ENCODE results near the gene TTC8. TPM values are rescaled to one million over a fixed set of nuclear protein-coding genes. Genes with fewer than 3 reads are reported as not detected.

TTC8 gene
- total RNA-seq, 2 donors from 2014 or later, result 1.2 to 2.9 TPM

DNA sequence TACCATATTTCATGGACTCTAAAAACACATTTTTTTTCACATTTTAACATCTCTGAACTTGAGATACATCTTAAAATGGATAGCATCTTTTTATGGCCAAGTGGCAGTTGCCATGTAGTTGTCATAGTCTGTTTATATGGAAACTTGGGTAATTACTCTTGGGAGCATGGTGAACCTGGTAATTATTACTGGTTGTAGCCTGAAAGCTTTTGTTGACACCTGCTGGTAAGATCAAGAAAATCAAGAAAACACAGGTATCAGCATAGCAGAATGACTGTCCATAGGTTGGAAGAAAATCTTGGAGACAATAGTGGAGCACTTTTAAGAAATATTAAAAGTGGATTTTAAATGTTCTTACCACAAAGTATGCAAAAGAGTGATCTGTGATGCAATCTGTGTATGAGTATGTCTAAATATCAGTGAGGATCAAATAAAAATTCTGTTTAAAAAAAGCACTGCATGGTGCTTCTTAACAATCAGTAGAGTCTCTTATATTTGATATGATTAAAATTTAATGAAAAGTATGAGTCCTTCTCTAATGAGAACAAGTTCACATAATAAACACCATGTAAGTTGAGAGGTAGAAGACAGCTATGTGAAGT, 44.2 kb downstream of the TTC8 start:
- Mint-ChIP-seq H3K4me3 (no peak overlapping the region), H3K27me3 (no peaks in the 10 kb centered on the region), H3K4me1 (no peaks in the 10 kb centered on the region), H3K27ac (no peak overlapping the region), H3K9me3 (no peaks in the 10 kb centered on the region), H3K36me3 (ENCODE audit: low read depth) (no peaks in the 10 kb centered on the region)
- no peak for ATAC-seq (replicated peaks)

DNA sequence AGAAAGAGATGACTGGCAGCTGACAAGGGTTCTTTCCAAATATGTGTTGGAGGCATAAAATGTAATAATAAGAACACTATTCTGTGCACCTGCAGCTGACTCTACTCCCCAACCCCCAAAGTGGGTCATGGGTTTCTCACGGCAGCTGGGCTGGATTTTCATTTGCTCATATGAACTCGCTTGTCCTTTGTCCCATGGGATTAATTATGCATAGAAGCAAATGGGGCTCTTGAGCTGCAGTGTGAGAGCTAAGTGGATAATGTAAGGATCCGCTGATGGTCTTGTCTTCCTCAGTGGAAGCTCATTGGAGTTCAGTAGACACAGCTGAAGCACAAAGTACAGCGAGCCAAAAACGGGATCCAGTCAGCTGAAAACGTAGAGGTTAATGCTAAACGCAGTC, 46.3 kb downstream of the TTC8 start:
- no peak for ATAC-seq (replicated peaks)
- Mint-ChIP-seq H3K27me3 (no peaks in the 10 kb centered on the region), H3K4me3 (no peak overlapping the region), H3K27ac (no peak overlapping the region), H3K4me1 (no peaks in the 10 kb centered on the region), H3K36me3 (ENCODE audit: low read depth) (no peaks in the 10 kb centered on the region), H3K9me3 (no peaks in the 10 kb centered on the region)

DNA sequence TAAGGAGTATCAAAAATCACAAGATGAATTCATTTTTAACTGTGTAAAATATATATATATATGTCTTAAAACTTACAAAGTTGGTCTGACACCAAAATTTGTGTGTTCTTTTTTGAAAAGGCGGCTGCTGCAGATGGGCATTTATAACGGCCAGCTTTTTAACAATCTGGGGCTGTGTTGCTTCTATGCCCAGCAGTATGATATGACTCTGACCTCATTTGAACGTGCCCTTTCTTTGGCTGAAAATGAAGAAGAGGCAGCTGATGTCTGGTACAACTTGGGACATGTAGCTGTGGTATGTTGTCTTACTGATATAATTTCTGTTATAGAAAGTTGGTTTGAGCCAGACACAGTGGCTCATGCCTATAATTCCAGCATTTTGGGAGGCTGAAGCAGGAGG, 47.0 kb downstream of the TTC8 start:
- no peak overlapping the region for H3K27ac Mint-ChIP-seq
- H3K27me3 Mint-ChIP-seq, result no peaks in the 10 kb centered on the region
- H3K4me1 Mint-ChIP-seq, result no peaks in the 10 kb centered on the region
- no peak for ATAC-seq (replicated peaks)
- no peaks in the 10 kb centered on the region for H3K9me3 Mint-ChIP-seq
- H3K36me3 Mint-ChIP-seq (ENCODE audit: low read depth), result no peaks in the 10 kb centered on the region
- no peak overlapping the region for H3K4me3 Mint-ChIP-seq

DNA sequence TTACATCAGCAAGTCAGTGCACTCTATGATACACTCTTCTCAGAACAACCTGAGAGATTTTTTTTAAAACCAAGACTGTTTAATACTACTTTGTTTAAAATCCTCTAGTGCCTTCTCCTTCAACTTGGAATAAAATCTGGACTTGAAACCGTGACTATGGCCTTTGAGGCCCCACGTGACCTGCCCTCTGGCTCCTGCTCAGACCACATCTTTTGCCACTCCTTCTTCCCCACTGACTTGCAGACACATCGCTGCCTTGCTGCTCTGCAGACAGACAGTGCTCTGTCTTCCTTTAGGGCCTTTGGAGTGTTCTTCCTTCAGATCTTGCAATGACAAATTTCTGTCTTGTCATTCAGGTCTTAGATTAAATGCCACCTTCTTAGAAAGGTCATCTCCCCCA, 48.5 kb downstream of the TTC8 start:
- H3K27me3 Mint-ChIP-seq, result no peaks in the 10 kb centered on the region
- no peaks in the 10 kb centered on the region for H3K4me1 Mint-ChIP-seq
- H3K36me3 Mint-ChIP-seq (ENCODE audit: low read depth), result no peaks in the 10 kb centered on the region
- ATAC-seq (replicated peaks), result no peak
- no peaks in the 10 kb centered on the region for H3K9me3 Mint-ChIP-seq
- no peak overlapping the region for H3K27ac Mint-ChIP-seq
- no peak overlapping the region for H3K4me3 Mint-ChIP-seq

DNA sequence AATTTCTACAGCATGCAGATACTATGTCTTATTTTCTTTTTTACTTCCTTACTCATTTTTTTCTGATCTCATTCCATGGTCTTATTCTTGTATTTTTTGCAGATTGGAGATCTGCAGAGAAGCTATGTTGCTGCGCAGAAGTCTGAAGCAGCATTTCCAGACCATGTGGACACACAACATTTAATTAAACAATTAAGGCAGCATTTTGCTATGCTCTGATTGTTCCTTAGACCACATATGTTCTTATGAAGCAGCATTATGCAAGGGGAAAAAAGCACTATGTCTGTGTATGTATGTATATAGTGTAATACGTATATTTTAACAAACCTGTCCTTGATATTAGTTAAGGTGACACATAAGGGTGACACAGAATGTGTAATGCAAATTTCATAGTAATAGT, 52.7 kb downstream of the TTC8 start:
- no peak for ATAC-seq (replicated peaks)
- Mint-ChIP-seq H3K27me3 (no peaks in the 10 kb centered on the region), H3K36me3 (ENCODE audit: low read depth) (peaks cover under 1% of the 10 kb centered on the region), H3K4me1 (no peaks in the 10 kb centered on the region), H3K4me3 (no peak overlapping the region), H3K27ac (no peak overlapping the region), H3K9me3 (peaks cover 8% of the 10 kb centered on the region)

DNA sequence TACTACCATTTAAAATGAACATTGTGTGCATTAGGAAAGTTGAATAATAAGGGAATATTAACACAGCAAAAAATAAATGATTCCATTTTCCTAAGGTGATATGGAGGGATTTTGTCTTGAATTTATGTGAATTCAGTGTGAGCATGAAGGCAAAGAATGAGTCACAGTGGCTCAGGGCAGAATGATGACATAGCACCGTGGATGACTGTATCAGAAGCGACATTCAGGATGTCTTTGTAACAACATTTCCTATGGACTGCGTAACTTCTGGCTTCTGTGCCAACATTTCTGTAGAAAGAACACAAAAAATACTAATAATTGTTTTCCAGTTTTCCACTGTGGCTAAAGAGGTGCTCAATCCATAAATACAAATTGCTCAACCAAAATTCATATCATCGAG, 54.6 kb downstream of the TTC8 start:
- Mint-ChIP-seq H3K4me3 (no peak overlapping the region), H3K36me3 (ENCODE audit: low read depth) (peaks cover 10% of the 10 kb centered on the region), H3K27me3 (peaks cover 3% of the 10 kb centered on the region), H3K27ac (no peak overlapping the region), H3K9me3 (peaks cover 15% of the 10 kb centered on the region), H3K4me1 (no peaks in the 10 kb centered on the region)
- ATAC-seq (replicated peaks), result no peak

DNA sequence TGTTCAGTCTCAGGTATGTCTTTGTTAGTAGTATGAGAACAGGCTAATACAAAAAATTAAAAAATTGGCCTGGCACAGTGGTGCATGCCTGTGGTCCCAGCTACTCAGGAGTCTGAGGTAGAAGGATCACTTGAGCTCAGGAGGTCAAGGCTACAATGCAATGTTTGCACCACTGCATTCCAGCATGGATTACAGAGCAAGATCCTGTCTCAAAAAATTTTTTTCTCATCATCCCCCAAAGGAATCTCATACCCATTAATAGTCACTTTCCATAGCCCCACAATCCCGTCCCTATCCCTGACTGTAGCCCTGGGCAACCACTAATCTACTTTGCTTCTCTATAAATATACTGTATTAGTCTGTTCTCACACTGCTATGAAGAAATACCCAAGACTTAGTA, 57.8 kb downstream of the TTC8 start:
- H3K36me3 Mint-ChIP-seq (ENCODE audit: low read depth), result peaks cover 10% of the 10 kb centered on the region
- H3K27ac Mint-ChIP-seq, result no peak overlapping the region
- no peak overlapping the region for H3K4me3 Mint-ChIP-seq
- H3K4me1 Mint-ChIP-seq, result no peaks in the 10 kb centered on the region
- no peak for ATAC-seq (replicated peaks)
- peaks cover 13% of the 10 kb centered on the region for H3K27me3 Mint-ChIP-seq
- H3K9me3 Mint-ChIP-seq, result peaks cover 15% of the 10 kb centered on the region

DNA sequence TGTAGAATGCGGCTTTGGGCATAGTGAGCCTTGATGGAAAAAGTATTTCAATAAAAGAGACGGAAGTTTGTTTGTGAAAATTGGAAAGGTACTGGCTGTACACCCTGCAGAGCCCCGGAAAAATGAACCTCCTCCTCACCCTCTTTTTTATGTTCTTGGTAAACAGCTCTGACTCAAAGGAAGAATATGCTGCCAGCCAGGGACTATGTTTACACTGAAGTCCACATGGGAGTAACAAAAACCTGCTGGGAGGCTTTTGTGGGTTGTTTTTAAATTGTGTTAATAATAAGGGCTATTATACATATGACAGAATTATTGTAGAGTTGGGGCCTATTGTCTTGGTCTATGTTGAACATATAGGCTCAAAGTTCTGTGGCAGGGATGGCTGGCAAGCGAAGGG, 70.7 kb downstream of the TTC8 start:
- H3K27me3 Mint-ChIP-seq, result peaks cover 12% of the 10 kb centered on the region
- no peaks in the 10 kb centered on the region for H3K4me1 Mint-ChIP-seq
- no peak overlapping the region for H3K27ac Mint-ChIP-seq
- no peak overlapping the region for H3K4me3 Mint-ChIP-seq
- no peaks in the 10 kb centered on the region for H3K9me3 Mint-ChIP-seq
- no peak for ATAC-seq (replicated peaks)
- no peaks in the 10 kb centered on the region for H3K36me3 Mint-ChIP-seq (ENCODE audit: low read depth)

DNA sequence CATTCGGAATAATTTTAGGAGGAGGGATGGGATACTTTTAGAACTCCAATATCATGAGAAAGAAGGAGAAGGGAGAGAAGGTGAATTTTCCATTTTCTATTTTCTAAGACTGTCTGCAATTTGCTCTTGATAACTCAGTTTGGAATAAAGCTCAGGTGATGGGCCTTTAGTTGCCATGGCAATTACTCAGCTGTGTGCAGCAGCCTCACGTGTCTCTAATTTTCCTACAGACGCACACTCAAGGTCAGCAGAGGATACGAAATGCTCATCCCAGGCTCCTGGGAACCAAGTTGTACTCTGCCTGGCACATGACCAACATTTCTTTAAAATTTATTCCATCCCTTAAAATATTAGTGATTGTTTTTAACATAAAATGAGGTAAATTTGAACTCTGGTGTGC, 76.7 kb downstream of the TTC8 start:
- H3K27ac Mint-ChIP-seq, result no peak overlapping the region
- no peaks in the 10 kb centered on the region for H3K36me3 Mint-ChIP-seq (ENCODE audit: low read depth)
- H3K4me1 Mint-ChIP-seq, result no peaks in the 10 kb centered on the region
- peaks cover 15% of the 10 kb centered on the region for H3K27me3 Mint-ChIP-seq
- no peak for ATAC-seq (replicated peaks)
- no peaks in the 10 kb centered on the region for H3K9me3 Mint-ChIP-seq
- no peak overlapping the region for H3K4me3 Mint-ChIP-seq

DNA sequence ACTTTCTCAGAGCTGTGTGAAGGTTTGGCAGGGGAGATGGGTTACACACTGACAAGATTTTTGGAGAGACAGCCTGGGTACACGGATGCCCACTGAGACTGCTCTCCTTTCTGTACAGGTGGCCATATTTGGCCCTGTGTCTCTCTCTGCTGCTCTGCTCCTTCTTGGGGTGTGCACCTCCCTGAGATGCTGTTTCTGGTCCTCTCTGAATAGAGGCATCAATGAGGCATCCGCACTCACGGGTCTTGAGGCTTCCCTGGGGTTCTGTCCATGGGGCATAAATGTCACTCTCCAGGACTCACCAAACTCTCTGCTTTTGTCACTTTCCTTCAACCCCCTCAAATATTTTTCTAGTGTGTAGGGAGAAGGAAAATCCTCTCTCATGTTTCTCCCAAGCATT, 77.5 kb downstream of the TTC8 start:
- no peak overlapping the region for H3K4me3 Mint-ChIP-seq
- no peaks in the 10 kb centered on the region for H3K4me1 Mint-ChIP-seq
- peaks cover 15% of the 10 kb centered on the region for H3K27me3 Mint-ChIP-seq
- no peak for ATAC-seq (replicated peaks)
- no peaks in the 10 kb centered on the region for H3K36me3 Mint-ChIP-seq (ENCODE audit: low read depth)
- no peak overlapping the region for H3K27ac Mint-ChIP-seq
- H3K9me3 Mint-ChIP-seq, result no peaks in the 10 kb centered on the region

DNA sequence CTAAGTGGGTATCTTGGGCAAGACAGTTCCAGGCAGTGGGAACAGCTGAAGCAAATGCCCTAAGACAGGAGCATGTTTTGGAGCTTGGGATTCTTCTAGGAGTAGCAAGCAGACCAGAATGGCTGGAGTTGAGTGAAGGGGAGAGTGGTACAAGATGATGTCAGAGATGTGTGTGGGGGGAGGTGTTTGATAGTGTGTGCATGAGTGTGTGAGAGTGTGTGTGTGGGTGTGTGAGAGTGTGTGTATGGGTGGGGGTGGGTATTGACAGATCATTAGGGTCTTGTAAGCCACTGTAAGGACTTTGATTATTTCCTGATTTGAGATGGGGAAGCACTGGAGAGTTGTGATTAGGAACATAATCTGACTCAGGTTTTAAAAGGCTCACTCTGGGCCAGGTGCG, 78.4 kb downstream of the TTC8 start:
- H3K36me3 Mint-ChIP-seq (ENCODE audit: low read depth), result no peaks in the 10 kb centered on the region
- no peak overlapping the region for H3K27ac Mint-ChIP-seq
- peaks cover 15% of the 10 kb centered on the region for H3K27me3 Mint-ChIP-seq
- no peak overlapping the region for H3K4me3 Mint-ChIP-seq
- ATAC-seq (replicated peaks), result no peak
- H3K9me3 Mint-ChIP-seq, result peaks cover 2% of the 10 kb centered on the region
- no peaks in the 10 kb centered on the region for H3K4me1 Mint-ChIP-seq

DNA sequence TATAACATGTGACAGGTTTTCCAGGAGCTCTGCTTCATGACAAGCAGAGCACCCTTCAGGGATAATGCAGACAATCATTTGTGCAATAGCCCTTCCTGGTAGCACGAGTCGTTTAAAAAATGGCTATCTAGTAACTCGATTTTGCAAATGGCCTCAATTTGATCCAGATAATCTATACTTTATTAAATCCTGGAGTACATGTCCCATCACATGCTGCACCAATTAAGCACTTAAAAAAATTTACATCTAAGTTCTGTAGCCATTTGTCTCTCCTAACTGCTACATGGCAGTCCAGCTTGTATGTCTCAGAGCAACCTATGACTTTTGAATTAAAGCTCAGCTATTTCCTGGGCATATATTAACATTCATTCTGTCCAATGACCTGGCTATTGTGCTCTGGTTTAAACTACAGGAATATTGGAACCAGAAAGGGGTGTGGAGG, 79.8 kb downstream of the TTC8 start:
- Mint-ChIP-seq H3K36me3 (ENCODE audit: low read depth) (no peaks in the 10 kb centered on the region), H3K27me3 (peaks cover 18% of the 10 kb centered on the region), H3K27ac (no peak overlapping the region), H3K4me1 (no peaks in the 10 kb centered on the region), H3K4me3 (no peak overlapping the region), H3K9me3 (peaks cover 7% of the 10 kb centered on the region)
- ATAC-seq (replicated peaks), result no peak

DNA sequence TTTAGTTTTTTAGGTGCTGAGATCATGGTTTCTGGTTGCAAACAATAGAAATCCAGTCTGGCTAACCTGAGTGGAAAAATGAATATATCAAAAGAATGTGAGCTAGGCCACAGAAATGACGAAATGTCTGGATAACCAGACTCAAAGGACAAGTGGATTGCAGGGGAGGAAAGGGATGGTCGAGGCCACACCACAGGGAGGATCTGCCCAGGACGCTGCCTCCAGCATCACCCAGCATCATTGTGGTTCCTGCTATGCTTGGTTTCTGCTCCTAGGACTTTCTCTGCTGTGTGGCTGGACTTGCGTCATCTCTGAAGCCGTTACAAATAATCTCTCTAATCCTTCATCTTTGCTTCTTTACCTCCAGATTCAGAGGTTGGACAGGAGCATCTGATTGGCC, 80.4 kb downstream of the TTC8 start:
- Mint-ChIP-seq H3K4me3 (no peak overlapping the region), H3K9me3 (peaks cover 7% of the 10 kb centered on the region), H3K4me1 (no peaks in the 10 kb centered on the region), H3K27ac (no peak overlapping the region), H3K27me3 (peaks cover 18% of the 10 kb centered on the region), H3K36me3 (ENCODE audit: low read depth) (no peaks in the 10 kb centered on the region)
- no peak for ATAC-seq (replicated peaks)

DNA sequence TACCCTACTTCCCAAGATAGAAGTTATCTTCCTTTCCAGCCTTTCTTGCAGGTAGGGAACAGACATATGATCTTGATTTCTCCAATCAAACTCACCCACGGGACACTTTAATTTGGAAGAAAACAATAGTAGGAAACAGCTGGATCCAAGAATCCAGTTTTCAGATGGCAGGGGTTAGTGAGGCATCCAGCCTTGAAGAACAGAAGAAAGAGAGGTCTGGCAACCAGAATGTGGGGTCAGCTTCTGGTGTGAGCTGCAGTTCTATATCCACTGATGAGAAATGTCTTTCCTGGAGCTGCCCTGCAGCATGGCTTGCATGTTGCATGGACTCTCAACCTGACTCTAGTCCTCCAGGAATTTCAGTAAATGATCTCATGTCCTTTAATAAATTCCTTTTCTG, 83.8 kb downstream of the TTC8 start:
- Mint-ChIP-seq H3K27me3 (peaks cover 4% of the 10 kb centered on the region), H3K4me1 (no peaks in the 10 kb centered on the region), H3K9me3 (peaks cover 7% of the 10 kb centered on the region), H3K4me3 (no peak overlapping the region), H3K27ac (no peak overlapping the region), H3K36me3 (ENCODE audit: low read depth) (no peaks in the 10 kb centered on the region)
- ATAC-seq (replicated peaks), result no peak

DNA sequence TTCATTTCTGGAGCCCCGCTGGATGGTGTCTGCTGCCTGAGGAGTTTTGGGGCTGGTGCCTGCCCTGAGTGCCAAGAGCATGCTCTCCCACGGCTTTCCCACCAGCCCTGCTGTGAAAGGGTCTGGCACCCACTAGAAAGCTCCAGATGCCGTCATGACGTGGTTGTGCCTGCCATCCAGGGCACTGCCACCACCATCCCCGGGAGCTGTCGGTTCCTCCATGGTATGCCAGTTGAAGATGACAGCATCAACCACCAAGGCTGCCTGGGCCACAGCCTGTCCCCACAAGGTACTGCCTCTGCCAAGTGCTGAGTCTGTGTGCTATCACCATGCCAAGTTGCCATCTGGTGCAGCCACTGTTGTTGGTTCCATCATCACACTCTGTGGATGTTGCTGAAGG, 85.9 kb downstream of the TTC8 start:
- ATAC-seq (replicated peaks), result no peak
- H3K27me3 Mint-ChIP-seq, result peaks cover 4% of the 10 kb centered on the region

DNA sequence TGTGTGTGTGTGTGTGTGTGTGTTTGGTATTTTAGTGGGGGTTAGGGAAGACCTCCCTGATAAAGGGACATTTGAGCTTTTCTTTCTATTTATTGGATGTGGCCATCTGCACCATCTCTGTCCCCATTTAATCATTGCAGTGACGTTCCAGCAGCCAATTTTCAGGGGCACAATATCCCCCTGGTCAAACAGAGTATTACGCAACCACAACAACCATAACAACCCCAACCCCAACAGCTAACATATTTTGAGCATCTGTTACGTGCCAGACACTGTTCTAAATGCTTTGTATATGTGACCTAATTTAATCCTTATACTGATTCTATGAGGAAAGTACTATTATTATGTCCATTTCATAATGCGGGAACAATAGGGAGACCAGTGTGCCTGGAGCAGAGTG, 87.4 kb downstream of the TTC8 start:
- no peaks in the 10 kb centered on the region for H3K4me1 Mint-ChIP-seq
- no peak overlapping the region for H3K4me3 Mint-ChIP-seq
- ATAC-seq (replicated peaks), result no peak
- H3K27me3 Mint-ChIP-seq, result peaks cover 11% of the 10 kb centered on the region
- no peak overlapping the region for H3K27ac Mint-ChIP-seq
- H3K9me3 Mint-ChIP-seq, result peaks cover 7% of the 10 kb centered on the region
- H3K36me3 Mint-ChIP-seq (ENCODE audit: low read depth), result no peaks in the 10 kb centered on the region

More for the DNA sequence above, 85.9 kb downstream of the TTC8 start:
- H3K4me3 Mint-ChIP-seq, result no peak overlapping the region
- no peaks in the 10 kb centered on the region for H3K36me3 Mint-ChIP-seq (ENCODE audit: low read depth)
- no peaks in the 10 kb centered on the region for H3K4me1 Mint-ChIP-seq
- H3K9me3 Mint-ChIP-seq, result peaks cover 7% of the 10 kb centered on the region
- H3K27ac Mint-ChIP-seq, result no peak overlapping the region

Data from activated T-helper 17 cell treated with anti-CD3 and anti-CD28 coated beads, Interleukin-2, amount 50 U/mL, for 72 hours (primary cell).